IPS-18a (cell line): Measurements from ENCODE around the gene NHLH1.
A peak's percentile ranks its signal among the peaks of the same experiment; 100 is the strongest.

ENCODE experiments used
- H3K27ac ChIP-seq: one replicate; pipeline ENCODE4 v1.5.1; 2013; ENCODE audit warnings: low read length
- H3K27me3 ChIP-seq: one replicate; pipeline ENCODE4 v1.6.1; 2013; ENCODE audit warnings: mild to moderate bottlenecking, low read length; ENCODE audit not compliant: control insufficient read depth, insufficient read depth
- H3K36me3 ChIP-seq: one replicate; pipeline ENCODE4 v1.6.1; 2013; ENCODE audit warnings: low read depth, low read length; ENCODE audit not compliant: control insufficient read depth
- H3K4me1 ChIP-seq: one replicate; pipeline ENCODE4 v1.6.1; 2013; ENCODE audit warnings: low read depth, low read length; ENCODE audit not compliant: control insufficient read depth
- H3K4me3 ChIP-seq: one replicate; pipeline ENCODE4 v1.5.1; 2013; ENCODE audit warnings: low read length
- H3K9ac ChIP-seq: one replicate; pipeline ENCODE4 v1.6.1; 2013; ENCODE audit warnings: mild to moderate bottlenecking, low read length, moderate library complexity
- H3K9me3 ChIP-seq: one replicate; pipeline ENCODE4 v1.6.1; 2013; ENCODE audit warnings: low read depth, low read length; ENCODE audit not compliant: control insufficient read depth

The NHLH1 gene

DNA sequence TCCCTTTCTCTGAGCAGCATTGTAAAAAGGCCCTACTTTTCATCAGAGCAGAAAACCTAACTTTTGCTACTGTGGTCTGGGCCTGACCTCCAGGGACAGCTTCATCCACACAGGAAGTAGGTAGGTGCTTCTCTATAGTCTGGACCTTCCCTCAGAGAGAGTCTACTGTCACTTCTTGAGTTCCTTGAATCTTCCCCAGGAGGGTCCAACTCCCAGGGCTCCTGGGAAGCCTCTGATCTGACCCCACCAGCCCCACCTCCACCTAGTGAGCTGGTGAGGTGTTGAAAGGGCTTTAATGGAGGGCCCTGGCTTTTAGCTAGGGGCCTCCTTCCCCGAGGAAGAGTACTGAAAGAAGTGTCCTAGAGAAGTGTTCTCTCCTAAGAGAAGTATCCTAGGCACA lies 30.8 kb downstream of the NHLH1 start:
- Histone ChIP-seq H3K4me3 (no peak overlapping the region), H3K27me3 (no peaks in the 10 kb centered on the region), H3K27ac (no peak overlapping the region), H3K9ac (no peak overlapping the region), H3K36me3 (no peaks in the 10 kb centered on the region), H3K9me3 (no peaks in the 10 kb centered on the region), H3K4me1 (peaks cover 26% of the 10 kb centered on the region)

DNA sequence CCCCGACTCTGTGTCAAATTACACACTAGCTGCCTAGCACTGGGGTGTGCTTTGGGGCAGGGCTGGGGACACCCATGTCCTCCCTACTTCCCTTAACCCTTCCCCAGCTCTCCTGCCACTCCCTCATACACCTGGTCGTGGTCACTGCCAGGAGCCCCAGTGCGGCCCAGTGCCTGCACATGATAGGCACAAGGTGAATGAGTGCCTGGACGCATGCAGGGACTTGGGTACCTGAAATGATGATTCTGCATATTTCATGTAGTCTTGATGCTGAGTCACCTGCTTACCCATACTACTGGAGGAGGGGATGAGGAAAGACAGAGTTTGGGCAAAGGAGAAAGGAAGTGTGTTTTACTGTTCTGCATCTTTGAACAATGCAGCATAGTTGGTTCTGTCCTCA lies 32.0 kb downstream of the NHLH1 start:
- Histone ChIP-seq H3K9ac (peak overlapping the region; percentile 72), H3K27ac (no peak overlapping the region), H3K4me3 (no peak overlapping the region), H3K4me1 (peaks cover 38% of the 10 kb centered on the region), H3K36me3 (no peaks in the 10 kb centered on the region), H3K9me3 (no peaks in the 10 kb centered on the region), H3K27me3 (no peaks in the 10 kb centered on the region)

DNA sequence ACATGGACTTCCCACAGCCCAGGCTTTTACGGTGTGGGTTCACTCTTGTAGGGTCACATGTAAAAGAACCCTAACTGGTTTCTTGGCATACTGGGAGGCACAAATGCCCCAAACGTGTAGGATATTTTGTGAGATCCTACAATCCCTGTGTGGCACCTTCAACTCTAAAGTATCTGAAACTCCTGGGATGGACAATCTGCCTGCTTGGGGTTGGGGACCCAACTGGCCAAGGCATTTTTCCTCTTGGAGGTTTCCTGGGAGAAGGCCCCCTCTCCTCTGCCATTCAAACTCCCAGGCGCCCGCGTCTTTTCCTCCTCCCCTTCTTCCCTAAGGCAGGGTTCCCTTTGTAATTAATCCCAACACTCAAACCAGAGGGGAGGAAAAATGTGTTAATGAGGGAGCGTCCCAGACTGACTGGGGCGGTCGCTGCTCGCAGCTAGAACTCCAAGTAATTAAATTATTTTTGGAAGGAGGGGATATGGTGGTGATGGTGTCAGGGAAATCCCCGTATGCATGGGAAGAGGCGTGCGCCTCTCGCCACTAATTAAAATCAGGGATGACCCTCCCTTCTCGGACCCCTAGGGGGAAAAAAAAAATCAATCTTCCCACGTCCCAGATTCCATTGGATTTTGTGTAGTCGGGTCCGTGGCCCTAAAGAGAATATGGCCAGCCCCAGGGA lies 32.8 kb downstream of the NHLH1 start:
- H3K9ac ChIP-seq: peak overlapping the region; percentile 72
- peaks cover 38% of the 10 kb centered on the region for H3K4me1 ChIP-seq
- H3K9me3 ChIP-seq: no peaks in the 10 kb centered on the region
- H3K27ac ChIP-seq: peak overlapping the region; percentile 76
- no peaks in the 10 kb centered on the region for H3K36me3 ChIP-seq
- peak overlapping the region; percentile 66 for H3K4me3 ChIP-seq
- no peaks in the 10 kb centered on the region for H3K27me3 ChIP-seq

DNA sequence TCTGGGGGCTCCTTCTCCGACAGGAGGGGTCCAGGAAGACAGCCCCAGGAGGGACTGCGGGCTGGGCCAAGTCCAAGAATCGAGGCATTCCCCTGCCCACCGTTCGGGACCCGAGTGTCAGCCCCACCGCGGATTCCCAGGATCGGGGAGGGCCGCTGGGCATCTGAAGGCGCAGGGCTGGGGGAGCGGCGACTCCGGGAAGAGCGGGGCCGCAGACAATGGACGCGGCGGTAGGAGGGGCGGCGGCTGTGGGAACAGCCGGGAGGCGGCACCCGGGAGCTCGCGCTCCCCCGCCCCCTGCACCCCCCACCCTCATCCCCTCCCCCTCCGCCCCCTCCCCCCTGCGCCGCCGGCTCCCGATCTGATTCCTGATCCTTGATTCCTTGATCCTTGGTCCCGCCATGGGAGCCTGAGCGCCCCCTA lies 33.4 kb downstream of the NHLH1 start, which contains the start of gene VANGL2:
Gene VANGL2, plus strand, starts transcription at position 342 of the 423 bp plus-strand sequence. CDS start 15,274 bp downstream, outside the sequence.
- Histone ChIP-seq H3K27me3 (no peaks in the 10 kb centered on the region), H3K9ac (peak within 1 kb of the TSS; percentile 90), H3K4me3 (peak within 1 kb of the TSS; percentile 70), H3K4me1 (peaks cover 38% of the 10 kb centered on the region), H3K27ac (peak within 1 kb of the TSS; percentile 76), H3K9me3 (no peaks in the 10 kb centered on the region), H3K36me3 (no peaks in the 10 kb centered on the region)

DNA sequence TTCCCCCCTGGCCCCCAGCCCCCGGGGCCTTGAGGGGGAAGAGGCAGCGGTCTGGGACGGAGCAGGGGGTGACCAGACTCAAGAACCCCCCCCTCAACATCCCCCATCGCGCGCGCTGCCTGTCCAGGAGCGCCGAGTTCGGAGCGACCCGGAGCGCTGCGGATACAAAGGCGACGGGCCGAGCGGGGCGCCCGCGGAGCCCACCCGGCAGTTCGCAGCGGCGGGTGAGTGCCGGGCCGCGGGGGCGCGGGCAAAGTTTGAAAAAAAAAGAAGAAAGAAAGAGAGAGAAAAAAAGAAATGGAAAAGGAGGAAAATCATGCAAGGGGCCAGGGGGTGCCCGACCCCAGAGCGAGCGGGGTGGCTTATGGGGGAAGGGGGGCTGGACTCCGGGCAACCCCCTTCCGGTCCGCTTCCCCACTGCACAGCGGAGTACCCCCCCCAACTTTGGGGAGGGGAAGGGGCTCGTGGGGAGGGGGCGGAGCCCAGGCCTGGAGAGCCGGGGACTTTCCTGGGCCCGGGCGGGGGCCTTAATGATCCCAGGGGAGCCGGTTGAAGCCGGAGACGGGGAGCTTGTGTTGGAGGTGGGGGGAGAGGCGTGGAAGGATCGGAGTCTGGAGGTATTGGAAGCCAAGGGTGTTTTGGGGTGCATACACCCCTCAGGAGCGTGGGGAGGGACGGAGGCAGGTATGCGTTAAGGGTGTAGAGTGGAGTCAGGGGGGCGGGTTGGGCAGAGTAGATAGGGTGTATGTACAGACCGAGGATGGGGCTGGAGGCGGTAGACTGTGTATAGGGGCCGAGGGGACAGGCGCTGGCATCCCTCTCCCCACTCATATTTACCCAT lies 34.0 kb downstream of the NHLH1 start:
- Histone ChIP-seq H3K9ac (peak overlapping the region; percentile 90), H3K27me3 (no peaks in the 10 kb centered on the region), H3K9me3 (no peaks in the 10 kb centered on the region), H3K27ac (peak overlapping the region; percentile 75), H3K4me3 (peak overlapping the region; percentile 70), H3K36me3 (no peaks in the 10 kb centered on the region), H3K4me1 (peaks cover 38% of the 10 kb centered on the region)

DNA sequence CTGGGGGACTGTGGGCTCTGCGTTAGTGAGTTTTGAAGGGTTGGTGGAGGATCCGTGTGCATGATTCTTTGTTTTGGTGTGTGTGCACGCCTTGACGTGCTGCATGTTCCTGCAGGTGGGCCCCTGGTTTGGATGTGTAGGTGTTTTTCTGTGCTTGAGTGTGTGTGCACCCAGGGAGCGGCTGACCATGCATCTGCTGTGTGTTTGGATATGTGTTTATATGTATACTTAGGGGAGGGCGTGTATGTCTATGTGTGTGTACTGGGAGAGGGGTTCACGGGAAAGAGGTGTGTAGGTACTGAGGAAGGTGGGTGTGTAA lies 34.6 kb downstream of the NHLH1 start:
- peaks cover 38% of the 10 kb centered on the region for H3K4me1 ChIP-seq
- H3K27me3 ChIP-seq: no peaks in the 10 kb centered on the region
- peak overlapping the region; percentile 70 for H3K4me3 ChIP-seq
- no peaks in the 10 kb centered on the region for H3K9me3 ChIP-seq
- H3K27ac ChIP-seq: no peak overlapping the region
- no peaks in the 10 kb centered on the region for H3K36me3 ChIP-seq
- peak overlapping the region; percentile 90 for H3K9ac ChIP-seq

DNA sequence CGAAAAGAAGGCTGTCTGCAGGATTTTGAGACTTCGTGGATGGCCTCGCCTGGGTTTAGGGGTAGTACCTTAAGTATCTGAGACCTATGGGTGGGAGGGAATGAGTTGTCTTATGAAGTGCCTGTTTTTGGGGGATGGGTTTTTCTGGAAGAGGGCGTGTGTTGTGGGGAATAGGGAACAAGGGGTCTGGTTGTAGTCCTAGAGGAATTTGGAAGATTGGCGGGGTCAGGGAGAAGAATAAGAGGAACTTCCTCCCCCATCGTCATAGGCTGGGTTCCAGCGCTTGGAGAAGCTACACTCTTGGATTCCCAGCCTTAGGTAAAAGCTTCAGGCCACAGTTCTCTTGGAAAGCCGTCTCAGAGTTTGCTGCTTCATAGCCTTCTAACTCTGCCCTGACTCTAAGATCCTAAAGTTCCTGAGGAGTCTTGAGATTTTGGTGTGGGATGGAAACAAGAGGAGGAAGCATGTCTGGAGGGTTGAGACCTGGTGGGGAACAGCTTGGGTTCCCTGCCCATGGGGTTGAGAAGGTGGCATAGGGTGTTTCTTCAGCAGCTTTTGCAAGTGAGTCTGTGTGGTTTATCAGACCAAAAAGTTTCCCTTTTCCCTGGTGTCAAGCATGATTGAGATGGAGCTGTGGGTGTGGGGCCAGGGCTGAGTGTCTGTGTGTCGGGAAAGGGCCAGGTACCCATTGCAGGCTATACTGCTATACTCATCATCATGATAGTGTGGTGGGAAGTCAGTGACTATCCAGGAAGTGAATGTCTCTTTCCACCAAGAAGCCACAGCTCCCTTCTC lies 35.3 kb downstream of the NHLH1 start:
- Histone ChIP-seq H3K27ac (no peak overlapping the region), H3K4me3 (peak overlapping the region; percentile 70), H3K27me3 (no peaks in the 10 kb centered on the region), H3K9me3 (no peaks in the 10 kb centered on the region), H3K9ac (peak overlapping the region; percentile 90), H3K36me3 (no peaks in the 10 kb centered on the region), H3K4me1 (peaks cover 38% of the 10 kb centered on the region)

DNA sequence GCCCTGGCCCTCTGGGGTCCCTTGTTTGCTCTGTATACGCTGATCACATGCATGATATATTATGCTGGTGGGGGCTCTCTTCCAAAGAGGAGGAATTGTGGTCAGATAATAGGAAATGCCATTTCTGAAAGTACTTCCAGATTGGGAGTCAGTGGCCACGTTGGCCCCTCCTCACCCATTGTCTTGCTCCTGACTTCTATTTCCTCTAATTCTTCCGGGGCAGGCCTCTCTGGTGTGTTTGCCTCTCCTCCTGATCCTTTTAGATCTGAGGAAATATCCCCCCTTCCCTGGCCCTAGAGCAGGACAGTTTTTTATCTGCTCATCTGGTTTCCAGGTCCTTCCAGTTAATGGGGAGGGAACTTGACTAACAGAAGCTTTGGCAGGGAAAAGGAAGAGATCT lies 36.4 kb downstream of the NHLH1 start:
- no peaks in the 10 kb centered on the region for H3K36me3 ChIP-seq
- H3K27me3 ChIP-seq: no peaks in the 10 kb centered on the region
- H3K27ac ChIP-seq: no peak overlapping the region
- H3K4me3 ChIP-seq: peak overlapping the region; percentile 12
- no peaks in the 10 kb centered on the region for H3K9me3 ChIP-seq
- H3K9ac ChIP-seq: no peak overlapping the region
- peaks cover 46% of the 10 kb centered on the region for H3K4me1 ChIP-seq

DNA sequence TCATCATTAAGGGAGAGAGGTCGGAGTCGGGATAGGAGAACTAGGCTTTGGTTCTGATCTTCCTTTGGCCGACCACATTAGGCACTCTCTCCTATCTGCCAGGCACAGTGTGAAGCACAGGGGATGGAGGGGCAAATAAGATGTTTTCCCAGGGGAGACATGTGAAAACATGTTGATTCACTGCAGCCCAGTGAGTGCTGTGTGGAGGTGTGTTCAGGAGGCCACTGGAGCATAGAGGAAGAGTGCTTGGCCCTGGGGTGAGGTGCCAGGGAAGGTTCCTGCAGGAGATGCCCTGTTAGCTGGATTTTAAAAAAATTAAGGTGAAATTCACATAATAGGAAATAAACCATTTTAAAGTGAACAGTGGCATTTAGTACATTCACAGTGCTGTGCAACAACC lies 37.2 kb downstream of the NHLH1 start:
- H3K4me3 ChIP-seq: no peak overlapping the region
- peaks cover 46% of the 10 kb centered on the region for H3K4me1 ChIP-seq
- H3K9me3 ChIP-seq: no peaks in the 10 kb centered on the region
- no peak overlapping the region for H3K27ac ChIP-seq
- H3K9ac ChIP-seq: no peak overlapping the region
- no peaks in the 10 kb centered on the region for H3K27me3 ChIP-seq
- H3K36me3 ChIP-seq: no peaks in the 10 kb centered on the region

DNA sequence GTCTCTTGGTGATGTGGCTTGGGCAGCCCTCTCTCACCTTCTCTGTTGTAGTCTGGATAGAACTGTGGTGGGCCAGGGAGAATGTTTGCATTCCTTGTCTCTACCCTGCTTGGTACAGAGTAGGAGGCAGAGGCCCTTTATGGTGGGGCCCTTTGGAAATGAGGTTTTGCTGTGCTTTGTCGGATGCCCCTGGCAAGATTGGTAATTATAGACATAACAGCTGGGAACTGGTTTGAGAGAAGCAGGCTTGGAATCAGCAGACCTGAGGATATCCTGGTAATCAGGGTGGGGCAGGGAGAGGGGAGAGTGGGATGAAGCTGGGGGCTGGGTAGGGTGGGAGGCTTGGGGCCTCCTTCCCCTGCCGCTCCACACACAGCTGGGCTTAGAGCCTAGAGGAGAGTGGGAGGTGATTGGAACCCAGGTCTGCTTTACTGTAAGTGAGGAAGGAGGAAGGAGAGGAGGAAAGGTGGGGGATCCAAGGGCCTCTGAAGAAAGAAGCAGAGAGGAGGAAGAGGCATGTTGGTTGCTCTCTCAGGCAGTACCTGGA lies 38.5 kb downstream of the NHLH1 start:
- Histone ChIP-seq H3K4me1 (peaks cover 51% of the 10 kb centered on the region), H3K27me3 (no peaks in the 10 kb centered on the region), H3K4me3 (no peak overlapping the region), H3K27ac (no peak overlapping the region), H3K9me3 (no peaks in the 10 kb centered on the region), H3K36me3 (no peaks in the 10 kb centered on the region), H3K9ac (no peak overlapping the region)
